ENCODE measurements around the gene PLCB1.

Gene PLCB1

DNA sequence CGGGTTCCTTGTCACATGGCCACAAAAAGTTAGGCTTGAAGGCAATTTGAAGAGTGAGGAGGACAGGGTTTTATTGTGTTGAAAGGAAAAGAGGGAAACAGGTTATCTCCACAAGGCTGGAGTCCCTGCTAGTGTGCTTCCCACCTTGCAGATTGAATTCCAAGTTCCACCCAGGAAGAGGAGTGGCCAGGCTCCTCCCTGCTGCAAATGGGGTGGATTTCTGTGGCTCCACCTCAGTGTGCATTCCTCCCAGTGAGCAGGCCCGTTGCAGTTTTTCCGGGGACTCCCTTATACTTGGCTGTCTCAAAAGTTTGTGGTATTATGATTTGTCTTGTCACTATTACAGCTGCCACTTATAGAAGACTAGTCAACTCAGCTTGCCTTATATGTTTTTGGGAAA, 655.0 kb downstream of the PLCB1 start:
- Histone ChIP-seq H3K9me3 (ENCODE audit: low read length) (no peaks in the 10 kb centered on the region), H3K27me3 (ENCODE audit: insufficient read depth, low read length) (no peaks in the 10 kb centered on the region), H2AFZ (ENCODE audit: low read depth, low read length) (no peak overlapping the region), H3K36me3 (ENCODE audit: insufficient read depth, low read length) (peaks cover 12% of the 10 kb centered on the region), H3K4me3 (ENCODE audit: low read length) (no peak overlapping the region), H3K4me1 (ENCODE audit: insufficient read depth, low read length) (peaks cover 17% of the 10 kb centered on the region)

DNA sequence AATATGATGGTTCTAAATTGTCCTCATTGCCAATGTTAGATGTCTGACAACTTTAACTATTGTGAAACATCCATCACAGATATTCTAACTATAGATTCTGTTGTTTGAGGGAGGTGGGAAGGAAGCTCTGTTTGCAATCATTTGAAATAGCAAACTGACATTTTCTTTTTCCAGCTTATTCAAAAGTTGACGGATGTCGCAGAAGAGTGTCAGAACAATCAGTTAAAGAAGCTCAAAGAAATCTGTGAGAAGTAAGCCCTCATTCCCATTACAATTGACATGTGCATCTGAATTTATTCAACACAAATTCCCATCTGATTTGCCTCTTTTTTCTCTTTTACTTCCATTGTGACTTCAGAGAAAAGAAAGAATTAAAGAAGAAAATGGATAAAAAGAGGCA, 656.2 kb downstream of the PLCB1 start:
- Histone ChIP-seq H3K9me3 (ENCODE audit: low read length) (no peaks in the 10 kb centered on the region), H3K27me3 (ENCODE audit: insufficient read depth, low read length) (no peaks in the 10 kb centered on the region), H3K4me1 (ENCODE audit: insufficient read depth, low read length) (peaks cover 17% of the 10 kb centered on the region), H2AFZ (ENCODE audit: low read depth, low read length) (no peak overlapping the region), H3K4me3 (ENCODE audit: low read length) (no peak overlapping the region), H3K36me3 (ENCODE audit: insufficient read depth, low read length) (peaks cover 14% of the 10 kb centered on the region)

DNA sequence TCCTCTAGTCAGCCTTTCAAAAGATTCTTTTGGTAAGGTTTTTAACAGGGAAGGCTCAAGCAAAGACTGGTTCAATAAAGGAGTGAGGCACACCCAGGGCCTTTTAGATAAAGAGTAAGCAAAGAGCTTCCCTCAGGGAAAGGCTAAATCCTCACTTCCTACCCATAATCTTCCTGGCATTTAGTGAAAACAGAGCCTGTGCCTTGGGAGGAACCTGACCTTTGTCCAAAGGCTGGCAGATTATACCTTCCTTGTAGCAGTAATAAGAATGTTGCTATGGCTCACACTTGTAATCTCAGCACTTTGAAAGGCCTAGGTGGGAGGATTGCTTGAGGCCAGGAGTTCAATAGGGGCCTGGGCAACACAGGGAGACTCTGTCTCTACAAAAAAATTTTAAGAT, 656.8 kb downstream of the PLCB1 start:
- Histone ChIP-seq H2AFZ (ENCODE audit: low read depth, low read length) (no peak overlapping the region), H3K36me3 (ENCODE audit: insufficient read depth, low read length) (peaks cover 14% of the 10 kb centered on the region), H3K4me1 (ENCODE audit: insufficient read depth, low read length) (peaks cover 17% of the 10 kb centered on the region), H3K4me3 (ENCODE audit: low read length) (no peak overlapping the region), H3K9me3 (ENCODE audit: low read length) (no peaks in the 10 kb centered on the region), H3K27me3 (ENCODE audit: insufficient read depth, low read length) (no peaks in the 10 kb centered on the region)

DNA sequence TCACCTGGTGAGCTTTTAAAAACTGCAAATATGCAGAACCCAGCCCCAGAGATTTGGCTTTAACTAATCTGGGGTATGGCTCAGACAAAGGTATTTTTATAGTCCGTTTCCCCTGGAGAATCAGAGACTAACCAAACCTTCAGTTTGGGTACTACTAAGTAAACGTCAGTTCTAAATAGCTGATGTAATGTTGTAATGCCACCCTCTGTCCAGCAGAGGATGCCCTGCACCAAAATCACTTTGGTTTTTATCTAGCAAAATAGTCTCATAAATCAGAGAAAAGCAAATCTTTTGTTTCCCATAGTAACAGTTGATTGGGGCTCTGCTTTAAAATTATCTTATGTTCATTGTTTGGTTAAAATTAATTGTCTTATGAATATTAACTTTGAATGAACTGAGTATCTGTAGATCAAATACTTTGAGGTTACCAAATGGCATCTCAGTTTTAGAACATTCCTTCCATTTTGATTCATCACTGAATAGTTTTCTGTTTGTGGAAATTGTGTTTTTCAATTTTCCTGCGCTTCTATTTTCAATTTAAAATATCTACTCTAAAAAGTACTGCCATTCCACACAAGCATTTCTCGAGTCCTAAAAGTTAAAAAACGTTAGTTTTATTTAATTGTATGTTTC, 658.5 kb downstream of the PLCB1 start:
- Histone ChIP-seq H3K27me3 (ENCODE audit: insufficient read depth, low read length) (no peaks in the 10 kb centered on the region), H2AFZ (ENCODE audit: low read depth, low read length) (no peak overlapping the region)

DNA sequence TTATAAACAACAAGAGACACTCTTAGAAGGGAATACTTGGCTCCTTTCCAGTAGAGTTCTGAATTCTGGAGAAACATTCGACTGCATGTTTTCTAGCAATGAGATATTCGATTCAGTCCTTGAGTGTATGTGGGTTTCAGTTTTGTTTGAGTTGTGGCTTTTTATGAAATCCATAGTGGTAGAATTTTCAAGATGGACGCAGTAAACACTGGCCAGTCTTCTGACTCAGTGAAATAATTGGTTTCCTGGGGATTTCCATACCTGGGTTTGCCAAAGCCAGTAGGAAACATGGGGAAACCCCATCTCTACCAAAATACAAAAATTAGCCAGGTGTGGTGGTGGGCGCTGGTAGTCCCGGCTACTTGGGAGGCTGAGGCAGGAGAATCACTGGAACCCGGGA, 663.3 kb downstream of the PLCB1 start:
- no peak overlapping the region for H3K4me3 ChIP-seq (ENCODE audit: low read length)
- peaks cover 2% of the 10 kb centered on the region for H3K9me3 ChIP-seq (ENCODE audit: low read length)
- peaks cover 9% of the 10 kb centered on the region for H3K36me3 ChIP-seq (ENCODE audit: insufficient read depth, low read length)
- no peaks in the 10 kb centered on the region for H3K27me3 ChIP-seq (ENCODE audit: insufficient read depth, low read length)
- H2AFZ ChIP-seq (ENCODE audit: low read depth, low read length), result no peak overlapping the region
- no peaks in the 10 kb centered on the region for H3K4me1 ChIP-seq (ENCODE audit: insufficient read depth, low read length)

More for the DNA sequence above, 658.5 kb downstream of the PLCB1 start:
- H3K36me3 ChIP-seq (ENCODE audit: insufficient read depth, low read length), result peaks cover 14% of the 10 kb centered on the region
- no peak overlapping the region for H3K4me3 ChIP-seq (ENCODE audit: low read length)
- H3K4me1 ChIP-seq (ENCODE audit: insufficient read depth, low read length), result peaks cover 17% of the 10 kb centered on the region
- H3K9me3 ChIP-seq (ENCODE audit: low read length), result no peaks in the 10 kb centered on the region

GRCh38 chr20:8796088-8796660, 664.1 kb downstream of the PLCB1 start:
- H3K9me3 ChIP-seq (ENCODE audit: low read length), result peaks cover 2% of the 10 kb centered on the region
- no peak overlapping the region for H3K4me3 ChIP-seq (ENCODE audit: low read length)
- no peak overlapping the region for H2AFZ ChIP-seq (ENCODE audit: low read depth, low read length)

GRCh38 chr20:8798505-8798904, 666.4 kb downstream of the PLCB1 start:
- Histone ChIP-seq H2AFZ (ENCODE audit: low read depth, low read length) (no peak overlapping the region), H3K27me3 (ENCODE audit: insufficient read depth, low read length) (no peaks in the 10 kb centered on the region), H3K36me3 (ENCODE audit: insufficient read depth, low read length) (peaks cover 2% of the 10 kb centered on the region), H3K4me3 (ENCODE audit: low read length) (no peak overlapping the region), H3K9me3 (ENCODE audit: low read length) (peaks cover 2% of the 10 kb centered on the region), H3K4me1 (ENCODE audit: insufficient read depth, low read length) (no peaks in the 10 kb centered on the region)

More at GRCh38 chr20:8796088-8796660, 664.1 kb downstream of the PLCB1 start:
- H3K36me3 ChIP-seq (ENCODE audit: insufficient read depth, low read length), result peaks cover 8% of the 10 kb centered on the region
- H3K27me3 ChIP-seq (ENCODE audit: insufficient read depth, low read length), result no peaks in the 10 kb centered on the region
- no peaks in the 10 kb centered on the region for H3K4me1 ChIP-seq (ENCODE audit: insufficient read depth, low read length)

- Histone ChIP-seq H2AFZ (ENCODE audit: low read depth, low read length) (no peak overlapping the region), H3K4me3 (ENCODE audit: low read length) (no peak overlapping the region), H3K4me1 (ENCODE audit: insufficient read depth, low read length) (no peaks in the 10 kb centered on the region), H3K27me3 (ENCODE audit: insufficient read depth, low read length) (no peaks in the 10 kb centered on the region), H3K36me3 (ENCODE audit: insufficient read depth, low read length) (peaks cover 2% of the 10 kb centered on the region), H3K9me3 (ENCODE audit: low read length) (peaks cover 2% of the 10 kb centered on the region)
Measured at GRCh38 chr20:8800089-8800488, 668.0 kb downstream of the PLCB1 start.

- Histone ChIP-seq H2AFZ (ENCODE audit: low read depth, low read length) (no peak overlapping the region), H3K4me1 (ENCODE audit: insufficient read depth, low read length) (no peaks in the 10 kb centered on the region), H3K27me3 (ENCODE audit: insufficient read depth, low read length) (no peaks in the 10 kb centered on the region), H3K4me3 (ENCODE audit: low read length) (no peak overlapping the region), H3K9me3 (ENCODE audit: low read length) (peaks cover 2% of the 10 kb centered on the region), H3K36me3 (ENCODE audit: insufficient read depth, low read length) (no peaks in the 10 kb centered on the region)
Measured at GRCh38 chr20:8801686-8802085, 669.6 kb downstream of the PLCB1 start.

DNA sequence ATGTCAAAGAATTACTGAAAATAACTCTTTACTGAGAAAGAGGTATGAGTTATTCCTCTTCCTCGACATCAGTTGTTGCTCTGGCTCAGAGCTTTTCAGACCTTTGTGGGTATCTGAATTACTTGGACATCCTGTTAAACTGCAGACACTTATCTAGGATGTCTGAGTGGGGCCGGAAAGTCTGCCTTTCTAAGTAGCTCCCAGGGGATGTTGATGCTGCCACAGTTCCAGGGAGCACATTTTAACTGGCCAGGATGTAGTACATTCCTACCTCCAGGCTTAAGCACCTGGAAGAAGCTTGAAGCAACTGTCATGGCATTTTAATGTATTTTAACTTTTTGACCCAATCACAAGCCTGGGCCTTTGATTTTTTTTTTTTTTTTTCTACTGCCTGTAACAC, 671.0 kb downstream of the PLCB1 start:
- no peaks in the 10 kb centered on the region for H3K27me3 ChIP-seq (ENCODE audit: insufficient read depth, low read length)
- no peaks in the 10 kb centered on the region for H3K4me1 ChIP-seq (ENCODE audit: insufficient read depth, low read length)
- no peak overlapping the region for H2AFZ ChIP-seq (ENCODE audit: low read depth, low read length)
- no peaks in the 10 kb centered on the region for H3K36me3 ChIP-seq (ENCODE audit: insufficient read depth, low read length)
- no peak overlapping the region for H3K4me3 ChIP-seq (ENCODE audit: low read length)
- peaks cover 2% of the 10 kb centered on the region for H3K9me3 ChIP-seq (ENCODE audit: low read length)

DNA sequence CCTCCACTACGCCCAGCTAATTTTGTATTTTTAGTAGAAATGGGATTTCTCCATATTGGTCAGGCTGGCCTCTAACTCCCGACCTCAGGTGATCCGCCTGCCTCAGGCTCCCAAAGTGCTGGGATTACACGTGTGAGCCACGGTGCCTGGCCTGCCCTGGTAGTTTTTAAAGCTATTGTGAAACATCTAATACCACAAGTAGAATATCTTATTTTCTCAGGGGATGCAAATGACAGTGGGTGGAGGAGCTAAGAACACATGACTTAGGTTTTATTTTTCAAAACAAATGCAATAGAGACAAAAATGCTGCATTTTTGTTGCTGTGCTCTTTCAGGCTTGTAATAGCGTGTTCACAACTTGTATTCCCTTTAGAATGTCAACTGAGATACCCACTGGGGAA, 671.9 kb downstream of the PLCB1 start:
- H3K27me3 ChIP-seq (ENCODE audit: insufficient read depth, low read length), result no peaks in the 10 kb centered on the region
- no peaks in the 10 kb centered on the region for H3K4me1 ChIP-seq (ENCODE audit: insufficient read depth, low read length)
- no peaks in the 10 kb centered on the region for H3K9me3 ChIP-seq (ENCODE audit: low read length)
- H3K36me3 ChIP-seq (ENCODE audit: insufficient read depth, low read length), result no peaks in the 10 kb centered on the region
- no peak overlapping the region for H3K4me3 ChIP-seq (ENCODE audit: low read length)
- H2AFZ ChIP-seq (ENCODE audit: low read depth, low read length), result no peak overlapping the region

DNA sequence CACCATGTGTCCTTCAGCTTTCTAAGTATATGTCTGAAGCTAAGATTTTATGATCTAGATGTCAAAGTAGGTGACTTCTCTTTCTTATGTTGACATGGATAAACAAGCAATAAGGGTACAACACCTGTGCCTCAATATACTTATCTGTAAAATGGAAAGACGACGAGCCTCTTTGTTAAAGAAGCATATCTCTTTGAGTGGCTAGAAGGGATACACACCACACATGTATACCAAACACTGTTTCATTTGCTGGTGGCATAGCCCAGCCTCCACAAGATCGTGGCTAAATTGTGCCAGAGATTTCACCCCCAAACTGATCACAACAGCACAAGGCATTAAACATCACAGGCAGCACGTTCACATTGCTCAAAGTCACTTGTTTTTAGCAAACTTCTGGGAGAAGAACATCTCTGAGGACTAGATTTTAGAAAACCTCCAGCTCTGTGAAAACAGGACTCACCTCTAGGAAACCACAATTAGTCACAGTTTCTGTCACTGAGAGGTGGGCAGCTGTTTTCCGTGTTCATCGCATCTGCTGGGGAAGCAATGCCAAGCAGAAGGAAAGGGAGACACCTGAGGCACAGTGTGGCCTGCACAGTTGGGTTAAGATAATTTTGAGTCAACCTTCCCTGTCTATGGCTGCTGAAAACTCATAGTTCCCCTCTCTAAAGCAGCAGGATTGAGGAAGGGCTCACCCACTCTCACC, 673.8 kb downstream of the PLCB1 start:
- Histone ChIP-seq H3K9me3 (ENCODE audit: low read length) (no peaks in the 10 kb centered on the region), H2AFZ (ENCODE audit: low read depth, low read length) (no peak overlapping the region), H3K4me1 (ENCODE audit: insufficient read depth, low read length) (no peaks in the 10 kb centered on the region), H3K36me3 (ENCODE audit: insufficient read depth, low read length) (no peaks in the 10 kb centered on the region), H3K4me3 (ENCODE audit: low read length) (no peak overlapping the region), H3K27me3 (ENCODE audit: insufficient read depth, low read length) (no peaks in the 10 kb centered on the region)

DNA sequence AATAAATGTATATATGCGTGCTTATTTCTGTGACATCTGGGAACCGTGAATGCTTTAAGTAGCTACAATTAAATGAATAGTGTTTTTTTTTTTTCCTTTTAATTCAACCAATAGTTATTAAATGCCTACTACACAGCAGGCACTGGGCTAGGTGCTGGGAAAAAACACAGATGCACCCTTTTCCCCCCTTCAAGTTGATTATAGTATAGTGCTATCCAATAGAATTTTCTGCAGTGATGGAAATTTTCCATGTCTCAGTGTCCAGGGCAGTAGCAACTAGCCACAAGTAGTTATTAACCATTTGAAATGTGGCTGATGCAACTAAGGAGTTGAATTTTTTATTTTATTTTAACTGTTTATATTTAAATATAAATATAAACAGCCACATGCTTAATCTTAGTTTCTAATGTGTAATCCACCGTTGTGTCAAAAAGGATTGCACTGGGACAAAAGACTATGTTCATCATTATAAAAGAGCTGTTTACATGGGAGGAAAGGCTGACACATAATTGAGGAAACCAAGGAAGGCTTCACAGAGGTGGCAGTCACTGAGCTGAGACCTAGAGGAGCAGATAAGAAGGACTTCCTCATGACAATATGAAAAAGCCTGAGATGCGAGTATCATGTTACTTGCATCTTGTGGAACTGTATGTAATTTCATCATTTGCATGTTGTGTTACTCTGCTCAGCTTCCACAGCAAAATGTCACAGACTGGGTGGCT, 675.6 kb downstream of the PLCB1 start:
- H3K36me3 ChIP-seq (ENCODE audit: insufficient read depth, low read length), result no peaks in the 10 kb centered on the region
- H3K27me3 ChIP-seq (ENCODE audit: insufficient read depth, low read length), result no peaks in the 10 kb centered on the region
- H3K4me3 ChIP-seq (ENCODE audit: low read length), result no peak overlapping the region
- H3K9me3 ChIP-seq (ENCODE audit: low read length), result peaks cover 1% of the 10 kb centered on the region
- H2AFZ ChIP-seq (ENCODE audit: low read depth, low read length), result no peak overlapping the region
- peaks cover 2% of the 10 kb centered on the region for H3K4me1 ChIP-seq (ENCODE audit: insufficient read depth, low read length)

All from neuron (in vitro differentiated cells).